Measurements from ENCODE around the gene LRRC14B. TPM values are rescaled to one million over a fixed set of nuclear protein-coding genes. Genes with fewer than 3 reads are reported as not detected.

The LRRC14B gene
- polyA plus RNA-seq, 1 of the 3 experiments (the other 2 are of a cell fraction), result not detected

GRCh38 chr5:149745-150485, 41.4 kb upstream of the LRRC14B start:
- Histone ChIP-seq H3K9me3 (peaks cover 14% of the 10 kb centered on the region; the same call in 1 of the 2 replicates), H4K20me1 (ENCODE audit: insufficient read depth) (no peaks in the 10 kb centered on the region), H3K79me2 (ENCODE audit: insufficient read depth) (no peaks in the 10 kb centered on the region), H3K27me3 (ENCODE audit: insufficient read depth) (no peaks in the 10 kb centered on the region), H3K4me3 (ENCODE audit: low read depth in 2 of 2, low read length in 1 of 2) (no peak overlapping the region), H3K9ac (no peak overlapping the region), H3F3A (replicated peaks; ENCODE audit: insufficient read depth) (peaks cover 4% of the 10 kb centered on the region), H3K9me2 (no peaks in the 10 kb centered on the region), H3K4me2 (no peak overlapping the region), H2AFZ (ENCODE audit: low read depth) (no peak overlapping the region), H3K27ac (ENCODE audit: low read depth in 2 of 2, low read length in 1 of 2) (no peak overlapping the region), H3K4me1 (ENCODE audit: control insufficient read depth in 1 of 2, insufficient read depth in 2 of 2, low read depth in 1 of 2, low read length in 1 of 2) (no peaks in the 10 kb centered on the region), H3K36me3 (replicated peaks in 1 of 2; ENCODE audit: control insufficient read depth in 1 of 2, insufficient read depth in 2 of 2, low read length in 1 of 2) (no peaks in the 10 kb centered on the region)
- no peak for DNase-seq
- CTCF ChIA-PET, result no interaction called here
- WGBS (ENCODE audit: low lambda C conversion rate), result 45% methylated on average over 6 of the region's 6 CpGs
- POLR2A ChIA-PET, result no interaction called here
- TF ChIP-seq IRF3 (IDR thresholded peaks at IDR 0.05; ENCODE audit: low read depth, low read length), result no peak
- TF ChIP-seq RXRA (IDR thresholded peaks at IDR 0.05; ENCODE audit: borderline replicate concordance, low read depth), result no peak
- TF ChIP-seq RFX5 (IDR thresholded peaks at IDR 0.05; ENCODE audit: low read length), result no peak
- TF ChIP-seq CHD2 (IDR thresholded peaks at IDR 0.05; ENCODE audit: low read length, partially characterized antibody), result no peak

- TF ChIP-seq TEAD4 (IDR thresholded peaks at IDR 0.05; ENCODE audit: borderline replicate concordance, insufficient read depth) (no peak), IRF3 (IDR thresholded peaks at IDR 0.05; ENCODE audit: low read depth, low read length) (no peak), MEF2A (IDR thresholded peaks at IDR 0.05; ENCODE audit: borderline replicate concordance, low read depth) (no peak), ELF1 (IDR thresholded peaks at IDR 0.05) (no peak), NRF1 (IDR thresholded peaks at IDR 0.05; ENCODE audit: low read depth, low read length) (no peak), USF2 (IDR thresholded peaks at IDR 0.05; ENCODE audit: borderline replicate concordance, low read depth, low read length) (no peak), CTCF (IDR thresholded peaks at IDR 0.05) (no peak), CHD2 (IDR thresholded peaks at IDR 0.05; ENCODE audit: low read length, partially characterized antibody) (no peak), REST (IDR thresholded peaks at IDR 0.05; ENCODE audit: low read depth, low read length) (no peak), PBX3 (IDR thresholded peaks at IDR 0.05) (no peak), FOXM1 (IDR thresholded peaks at IDR 0.05; ENCODE audit: low read depth) (no peak), FOXJ3 (CRISPR knock-in tag; IDR thresholded peaks at IDR 0.05) (no peak)
- Histone ChIP-seq H4K20me1 (ENCODE audit: insufficient read depth) (no peaks in the 10 kb centered on the region), H3K9me3 (peaks cover 14% of the 10 kb centered on the region; the same call in 1 of the 2 replicates), H3K36me3 (replicated peaks in 1 of 2; ENCODE audit: control insufficient read depth in 1 of 2, insufficient read depth in 2 of 2, low read length in 1 of 2) (no peaks in the 10 kb centered on the region), H3K27ac (ENCODE audit: low read depth in 2 of 2, low read length in 1 of 2) (no peak overlapping the region), H2AFZ (ENCODE audit: low read depth) (no peak overlapping the region), H3K4me3 (ENCODE audit: low read depth in 2 of 2, low read length in 1 of 2) (no peak overlapping the region), H3K79me2 (ENCODE audit: insufficient read depth) (no peaks in the 10 kb centered on the region), H3K27me3 (ENCODE audit: insufficient read depth) (no peaks in the 10 kb centered on the region), H3K4me2 (no peak overlapping the region), H3K4me1 (ENCODE audit: control insufficient read depth in 1 of 2, insufficient read depth in 2 of 2, low read depth in 1 of 2, low read length in 1 of 2) (no peaks in the 10 kb centered on the region), H3K9ac (no peak overlapping the region), H3F3A (replicated peaks; ENCODE audit: insufficient read depth) (peaks cover 4% of the 10 kb centered on the region), H3K9me2 (no peaks in the 10 kb centered on the region)
- ChIA-PET CTCF (no interaction called here), POLR2A (no interaction called here)
- 40% methylated on average over 4 of the region's 4 CpGs for WGBS (ENCODE audit: low lambda C conversion rate)
- DNase-seq, result no peak
Observed at GRCh38 chr5:150746-151145, 40.5 kb upstream of the LRRC14B start.
